Activated T-cell treated with anti-CD3 and anti-CD28 coated beads for 48 hours (primary cell): ENCODE data around the gene AHCYL2.
A peak's percentile ranks its signal among the peaks of the same experiment; 100 is the strongest.
"Not testable (repeated sequence)": the region's sequence is repeated elsewhere in the genome, so short reads cannot be mapped to it uniquely, and the experiment has no call there.

Source experiments
- DNase-seq: peaks from one replicate; pipeline ENCODE4 v3.0.0-alpha.2; 2020; ENCODE audit warnings: low read depth

Gene AHCYL2

GRCh38 chr7:129292861-129293260 lies 68.0 kb downstream of the AHCYL2 start:
- DNase-seq = no peak

DNA sequence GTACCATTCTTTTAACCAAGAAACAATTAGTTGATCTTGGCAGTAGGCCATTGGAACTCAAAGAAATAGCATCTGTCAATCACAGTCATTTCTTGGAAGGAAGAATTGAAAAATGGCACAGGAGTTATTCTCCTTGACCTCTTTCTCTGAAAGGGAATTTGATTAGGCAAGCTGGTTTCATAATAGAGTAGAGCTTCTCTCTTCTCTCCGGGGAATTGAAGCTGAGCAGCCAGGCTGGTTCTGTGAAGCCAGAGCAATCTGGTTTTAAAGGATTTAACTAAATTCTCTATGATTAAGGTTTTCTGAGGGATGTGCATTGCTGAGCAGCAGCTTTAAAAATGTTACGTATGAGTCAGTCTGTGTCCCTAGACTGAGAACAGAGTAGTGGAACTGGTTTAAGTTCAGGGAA lies 70.2 kb downstream of the AHCYL2 start:
- no peak for DNase-seq

DNA sequence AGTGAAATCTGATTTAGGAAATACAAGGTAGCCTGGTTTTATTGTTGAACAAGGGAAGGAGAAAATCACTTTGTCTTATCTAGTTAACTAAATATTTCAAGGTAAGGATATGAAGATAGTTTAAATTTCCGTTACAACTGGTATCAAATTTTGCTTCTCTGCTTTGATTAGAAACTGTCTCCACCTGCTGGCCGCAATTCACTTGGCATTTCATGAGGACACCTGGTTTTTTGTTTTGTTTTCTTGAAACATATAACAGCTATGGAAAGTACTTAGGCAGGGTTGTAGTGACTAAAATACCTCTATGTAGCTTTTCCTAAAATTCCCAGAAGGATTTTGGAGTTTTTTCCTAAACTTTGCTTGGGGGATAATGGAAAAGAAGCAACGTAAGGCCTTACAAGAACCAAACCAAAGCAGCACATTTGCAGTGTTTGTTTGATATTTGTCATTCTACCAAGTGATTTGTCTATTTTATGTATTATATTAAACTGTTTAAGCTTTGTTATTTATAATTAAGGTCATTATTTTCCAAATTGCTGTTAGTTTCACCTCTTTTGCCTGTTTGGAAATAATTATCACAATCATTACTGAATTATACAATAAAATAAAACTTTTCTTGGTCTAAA lies 73.6 kb downstream of the AHCYL2 start:
- peak; percentile 14 for DNase-seq

DNA sequence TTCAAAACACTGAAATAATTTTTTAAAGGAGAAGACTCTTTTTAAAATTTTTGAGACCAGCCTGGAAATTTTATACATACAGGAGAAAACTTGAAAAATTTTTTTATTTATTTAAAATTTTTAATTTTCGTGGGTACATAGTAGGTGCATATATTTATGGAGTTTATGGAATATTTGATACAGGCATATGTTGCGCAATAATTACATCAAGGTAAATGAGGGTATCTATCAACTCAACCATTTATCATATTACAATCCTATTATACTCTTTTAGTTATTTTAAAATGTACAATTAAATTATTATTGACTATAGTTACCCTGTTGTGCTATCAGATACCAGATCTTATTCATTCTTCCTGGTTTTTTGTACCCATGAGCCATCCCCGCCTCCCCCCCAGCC lies 75.1 kb downstream of the AHCYL2 start:
- DNase-seq = no peak

- DNase-seq = not testable (repeated sequence)
Observed at GRCh38 chr7:129300299-129300698, 75.5 kb downstream of the AHCYL2 start.

DNA sequence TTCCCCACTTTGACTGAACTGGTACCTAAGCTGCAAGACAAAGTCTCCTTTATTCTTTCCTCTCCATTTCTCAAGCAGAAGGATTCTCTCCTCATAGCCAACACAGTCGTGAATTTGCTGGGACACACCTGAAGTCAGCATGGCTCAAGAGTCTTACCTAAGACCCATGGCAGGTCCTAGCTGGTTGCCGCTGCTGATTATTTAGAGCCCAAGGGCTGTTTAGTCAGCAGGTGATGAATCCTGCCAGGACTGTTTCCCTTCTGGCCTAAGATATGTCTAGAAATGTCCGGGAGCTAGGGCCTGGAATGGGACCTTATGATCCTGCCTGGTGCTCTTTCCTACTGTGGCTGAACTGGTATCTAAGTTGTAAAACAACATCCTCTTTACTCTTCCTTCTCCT lies 82.8 kb downstream of the AHCYL2 start:
- no peak for DNase-seq

- DNase-seq = no peak
Observed at GRCh38 chr7:129308047-129308446, 83.2 kb downstream of the AHCYL2 start.

GRCh38 chr7:129311429-129311828 lies 86.6 kb downstream of the AHCYL2 start:
- DNase-seq = no peak

DNA sequence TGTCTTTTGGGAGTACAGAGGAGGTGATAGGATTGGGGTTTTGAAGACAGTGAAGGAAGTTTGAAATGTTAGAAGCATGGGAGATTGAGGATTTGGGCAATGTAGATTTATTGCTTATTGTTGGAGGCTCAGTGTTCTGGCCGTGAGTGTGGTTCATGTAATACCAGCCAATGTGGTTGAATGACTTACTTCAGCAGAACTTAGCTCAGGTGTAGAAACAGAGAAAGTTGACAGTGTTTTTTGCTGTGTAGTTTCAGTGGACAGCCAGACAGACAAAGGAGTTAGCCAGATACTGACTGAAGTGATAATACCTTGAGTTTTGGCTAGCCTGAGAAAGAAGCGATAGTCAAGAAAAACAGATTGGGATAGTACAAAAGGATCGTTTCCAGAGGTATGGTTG lies 88.5 kb downstream of the AHCYL2 start:
- no peak for DNase-seq

DNA sequence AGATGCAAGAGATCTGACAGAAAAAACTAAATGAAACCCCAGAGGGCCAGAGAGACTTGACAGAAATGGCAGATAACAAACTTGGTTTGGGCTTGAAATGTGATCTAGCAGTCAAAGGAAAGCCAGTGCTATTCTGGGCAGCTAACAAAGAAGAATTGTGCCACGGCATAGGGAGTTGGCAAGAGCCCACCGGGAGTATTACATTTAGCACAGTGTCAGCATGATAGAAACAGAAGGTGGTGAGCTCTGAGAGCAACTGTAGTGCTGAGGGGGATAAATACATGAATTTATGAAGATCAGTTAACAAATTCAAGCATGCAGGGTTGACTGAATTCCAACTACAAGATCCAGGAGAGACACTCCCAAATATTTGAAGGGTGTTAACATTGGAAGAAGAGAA lies 91.1 kb downstream of the AHCYL2 start:
- DNase-seq = no peak

- DNase-seq = no peak
Observed at GRCh38 chr7:129317450-129317849, 92.6 kb downstream of the AHCYL2 start.

- DNase-seq = no peak
Observed at GRCh38 chr7:129327076-129327475, 102.2 kb downstream of the AHCYL2 start.

- DNase-seq = no peak
Observed at GRCh38 chr7:129332254-129333035, 107.6 kb downstream of the AHCYL2 start.

GRCh38 chr7:129334473-129334872 lies 109.6 kb downstream of the AHCYL2 start:
- DNase-seq = no peak

GRCh38 chr7:129338450-129338849 lies 113.6 kb downstream of the AHCYL2 start:
- DNase-seq = no peak

DNA sequence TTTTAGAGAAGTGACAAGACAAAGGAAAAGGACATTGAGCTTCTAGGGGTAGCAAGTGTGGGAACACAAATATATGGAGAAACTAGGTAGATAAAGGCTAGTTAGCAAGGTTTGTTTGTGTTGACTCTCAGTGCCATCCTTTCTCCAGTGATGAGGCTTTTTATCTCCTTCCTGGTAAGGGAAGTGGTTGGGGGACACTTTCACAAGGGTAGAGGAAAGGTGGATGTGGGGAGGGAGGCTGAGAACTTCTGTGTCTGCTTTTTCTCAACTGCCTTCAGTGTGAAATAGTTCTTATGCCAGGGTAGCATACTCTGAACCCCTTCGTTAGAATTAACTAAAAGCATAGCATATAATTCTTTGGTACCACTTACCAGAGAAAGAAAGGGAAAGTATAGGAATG lies 116.4 kb downstream of the AHCYL2 start:
- DNase-seq = no peak

DNA sequence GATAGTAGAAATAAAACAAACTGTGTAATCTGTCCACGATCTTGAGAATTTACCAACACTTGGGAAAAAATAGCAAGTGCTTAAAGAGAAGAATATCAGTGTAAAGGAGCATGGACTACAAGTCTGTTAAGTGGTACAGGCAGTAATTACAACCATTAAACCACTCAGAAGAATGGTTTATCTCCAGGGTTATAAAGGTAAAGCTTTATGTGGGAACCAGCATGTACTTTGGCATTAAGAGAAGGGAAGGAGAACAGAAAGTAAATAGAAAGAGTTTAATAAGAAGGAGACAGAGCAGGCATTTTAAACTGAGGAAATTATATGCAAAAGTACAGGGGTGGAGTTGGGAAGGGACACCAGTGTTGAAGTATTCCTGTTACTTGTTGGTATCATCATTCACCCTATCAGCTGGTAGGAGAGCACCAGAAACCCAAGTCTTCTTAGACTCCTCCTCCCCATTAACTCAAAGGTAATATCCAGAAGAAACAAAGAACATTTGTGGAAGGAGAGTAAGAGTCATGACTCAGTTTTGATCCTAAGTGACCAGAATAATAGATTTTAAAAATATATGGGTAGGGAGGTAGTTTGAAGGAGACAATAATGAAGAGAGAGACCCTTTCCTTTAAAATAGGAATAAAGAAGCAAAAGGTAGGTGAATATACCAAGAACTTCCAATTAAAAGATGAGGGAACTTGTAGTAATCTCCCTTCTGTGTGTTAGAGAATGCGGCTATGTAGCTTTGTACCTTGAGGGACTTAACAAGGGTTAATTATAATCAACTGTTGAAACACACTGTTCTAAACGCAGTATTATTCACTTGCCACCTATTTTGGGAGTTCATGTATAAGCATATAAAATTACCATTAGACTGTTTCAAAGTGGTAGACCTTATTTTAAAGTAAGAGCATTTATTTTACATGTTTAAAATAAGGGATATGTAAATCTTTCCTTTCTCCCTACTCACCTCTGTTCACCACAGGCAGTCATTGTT lies 117.3 kb downstream of the AHCYL2 start:
- DNase-seq = no peak

GRCh38 chr7:129343099-129343700 lies 118.4 kb downstream of the AHCYL2 start:
- no peak for DNase-seq

GRCh38 chr7:129347330-129347729 lies 122.5 kb downstream of the AHCYL2 start:
- DNase-seq = no peak

DNA sequence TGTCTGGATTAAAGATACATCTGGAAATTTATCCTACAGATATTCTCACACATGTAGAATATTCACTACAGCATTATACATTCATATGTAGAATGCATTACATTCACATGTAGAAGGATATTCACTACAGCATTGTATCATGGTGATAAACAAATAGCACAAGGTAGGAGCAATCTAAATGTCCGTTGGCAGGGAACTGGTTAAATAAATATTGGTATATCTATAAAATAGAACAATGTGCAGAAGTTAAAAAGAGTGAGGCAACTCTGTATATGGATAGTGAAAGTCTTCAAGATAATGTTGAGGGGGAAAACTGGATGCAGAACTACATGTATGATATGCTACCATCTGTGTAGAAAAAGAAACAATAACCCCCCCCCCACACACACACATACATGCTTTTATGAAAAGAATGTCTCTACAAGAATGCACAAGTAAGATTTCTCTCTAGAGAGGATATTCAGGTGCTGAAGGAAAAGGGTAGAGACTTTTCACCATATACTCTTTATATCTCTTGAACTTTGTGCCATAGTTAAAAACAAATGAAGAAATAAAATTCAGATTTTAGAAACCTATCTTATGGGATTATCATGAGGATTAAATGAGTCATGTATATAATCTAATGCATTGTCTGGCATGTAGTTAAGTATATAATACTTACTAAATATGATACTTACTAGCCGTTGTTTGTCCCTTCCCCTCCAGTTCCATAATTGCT lies 123.4 kb downstream of the AHCYL2 start:
- no peak for DNase-seq

GRCh38 chr7:129351320-129351719 lies 126.5 kb downstream of the AHCYL2 start:
- DNase-seq = no peak
